SK-N-MC (cell line): Measurements from ENCODE around the gene KRT38.

Experiments
- EZH2 ChIP-seq: fragments of 200-600 bp; sonication (generic); IDR thresholded peaks from one replicate; pipeline ENCODE4 v1.6.1; 2017; ENCODE audit warnings: antibody characterized with exemption
- POLR2AphosphoS5 ChIP-seq: IDR thresholded peaks from 2 replicates; pipeline ENCODE4 v1.6.1; 2012; ENCODE audit warnings: mild to moderate bottlenecking, low read depth, low read length, borderline replicate concordance

GRCh38 chr17:41475421-41475820 is 34.6 kb upstream of the KRT38 start:
- no peak for TF ChIP-seq POLR2AphosphoS5
- TF ChIP-seq EZH2 = no peak
